ENCODE data around the gene SERGEF.

The SERGEF gene

DNA sequence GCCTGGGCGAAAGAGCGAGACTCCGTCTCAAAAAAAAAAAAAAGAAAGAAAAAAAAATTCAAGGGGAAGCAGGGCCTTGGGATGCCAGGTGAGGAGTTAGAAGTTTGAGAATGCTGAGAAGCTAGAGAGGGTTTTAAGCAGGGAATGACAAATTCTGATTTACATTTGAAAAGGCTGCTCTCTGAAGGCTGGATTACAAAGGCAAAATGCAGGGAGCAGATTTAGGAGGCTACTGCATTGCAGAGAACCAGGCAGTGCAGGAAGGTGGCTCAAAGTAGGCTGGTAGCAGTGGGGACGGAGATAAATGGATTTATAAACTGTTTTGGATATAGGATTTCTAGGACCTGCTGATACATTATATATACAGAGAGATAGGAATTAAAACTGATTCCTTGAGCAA is 211.7 kb downstream of the SERGEF start:
- DNase-seq (ENCODE audit: extremely low spot score, insufficient read length, low read depth) (no peak), FAIRE-seq (no peak)

DNA sequence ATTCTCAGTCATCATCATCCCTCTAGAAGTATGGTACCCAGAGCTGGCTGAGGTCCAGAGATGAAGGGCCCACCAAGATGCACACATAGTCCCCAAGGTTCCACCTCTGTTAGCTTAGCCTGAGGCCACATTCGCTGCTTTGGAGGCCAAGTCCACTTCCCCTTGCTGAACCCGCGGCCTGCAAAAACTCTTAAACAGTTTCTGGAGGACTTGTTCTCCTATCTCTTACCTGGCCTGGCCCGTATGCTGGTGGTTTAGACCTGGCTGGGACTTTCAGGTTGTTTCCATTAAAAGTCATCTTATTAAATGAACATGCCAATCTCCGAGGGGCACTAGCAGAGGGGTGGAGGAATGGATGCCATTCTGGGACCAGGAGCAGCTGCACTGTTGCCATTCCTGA is 213.7 kb downstream of the SERGEF start:
- FAIRE-seq = no peak
- DNase-seq (ENCODE audit: extremely low spot score, insufficient read length, low read depth) = no peak

- no peak for FAIRE-seq
- no peak for DNase-seq (ENCODE audit: extremely low spot score, insufficient read length, low read depth)
Observed at GRCh38 chr11:17798716-17799115, 214.1 kb downstream of the SERGEF start.

GRCh38 chr11:17798253-17798652 is 214.6 kb downstream of the SERGEF start:
- FAIRE-seq = no peak
- DNase-seq (ENCODE audit: extremely low spot score, insufficient read length, low read depth) = no peak

- no peak for DNase-seq (ENCODE audit: extremely low spot score, insufficient read length, low read depth)
- FAIRE-seq = no peak
Observed at GRCh38 chr11:17796154-17796553, 216.7 kb downstream of the SERGEF start.

- no peak for DNase-seq (ENCODE audit: extremely low spot score, insufficient read length, low read depth)
- no peak for FAIRE-seq
Observed at GRCh38 chr11:17794981-17795380, 217.9 kb downstream of the SERGEF start.

GRCh38 chr11:17793642-17794170 is 219.1 kb downstream of the SERGEF start:
- no peak for DNase-seq (ENCODE audit: extremely low spot score, insufficient read length, low read depth)
- no peak for FAIRE-seq

GRCh38 chr11:17792161-17792560 is 220.7 kb downstream of the SERGEF start:
- DNase-seq (ENCODE audit: extremely low spot score, insufficient read length, low read depth) (no peak), FAIRE-seq (no peak)

GRCh38 chr11:17791144-17791543 is 221.7 kb downstream of the SERGEF start:
- DNase-seq (ENCODE audit: extremely low spot score, insufficient read length, low read depth) = no peak
- no peak for FAIRE-seq

DNA sequence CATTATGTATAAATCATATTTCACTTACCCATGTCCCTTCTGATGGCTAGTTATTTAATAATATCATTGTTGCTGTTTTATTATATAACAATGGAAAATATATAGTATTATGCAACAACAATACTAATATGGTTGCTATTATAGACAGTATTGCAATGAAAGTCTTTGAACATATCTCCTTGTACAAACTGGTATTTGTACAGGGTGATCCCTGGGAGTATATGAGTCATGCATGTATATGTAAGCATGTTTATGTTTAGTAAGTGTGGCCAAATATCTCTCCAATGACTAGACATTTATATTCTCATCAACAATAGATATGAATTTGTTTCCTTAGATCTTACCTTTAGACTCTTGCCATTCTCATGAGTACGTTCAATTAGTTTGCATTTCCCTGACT is 222.4 kb downstream of the SERGEF start:
- DNase-seq (ENCODE audit: extremely low spot score, insufficient read length, low read depth) = no peak
- no peak for FAIRE-seq

GRCh38 chr11:17788084-17788483 is 224.8 kb downstream of the SERGEF start:
- no peak for DNase-seq (ENCODE audit: extremely low spot score, insufficient read length, low read depth)
- FAIRE-seq = no peak

DNA sequence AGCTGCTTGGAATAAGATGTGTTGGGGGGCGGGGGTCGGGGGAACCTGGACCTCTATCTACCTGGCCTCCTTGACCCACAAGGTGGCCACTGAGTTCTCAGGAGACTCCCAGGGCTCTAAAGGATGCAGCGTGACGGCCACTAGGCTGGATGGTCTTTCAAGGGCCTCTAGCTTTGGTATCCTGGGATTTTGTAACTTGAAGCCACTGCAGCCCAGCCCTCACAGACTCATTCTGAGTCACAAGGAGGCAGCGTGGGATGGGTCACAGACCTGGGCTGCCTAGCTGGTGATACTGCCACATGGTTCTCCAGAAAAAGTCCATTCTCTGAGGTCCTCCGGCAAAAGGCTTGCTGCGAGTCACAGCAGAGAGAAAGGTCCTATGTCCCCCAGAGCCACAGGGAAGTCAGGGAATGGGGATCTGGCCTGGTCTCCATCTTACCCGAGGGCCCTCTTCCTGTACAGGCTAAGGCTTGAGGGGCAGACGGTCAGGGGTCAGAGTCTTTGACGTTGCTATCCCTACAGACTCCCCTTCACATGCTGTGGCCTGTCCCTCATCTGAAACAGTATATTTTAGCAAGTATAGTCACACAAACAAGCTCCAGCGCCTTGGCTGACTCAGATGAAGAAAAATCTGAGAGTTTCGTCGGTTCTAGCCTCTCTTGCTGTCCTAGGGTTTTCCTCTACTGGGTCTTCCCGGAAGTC is 225.9 kb downstream of the SERGEF start:
- DNase-seq (ENCODE audit: extremely low spot score, insufficient read length, low read depth) (no peak), FAIRE-seq (no peak)

- DNase-seq (ENCODE audit: extremely low spot score, insufficient read length, low read depth) (no peak), FAIRE-seq (no peak)
Observed at GRCh38 chr11:17783878-17784277, 229.0 kb downstream of the SERGEF start.

- FAIRE-seq (no peak), DNase-seq (ENCODE audit: extremely low spot score, insufficient read length, low read depth) (no peak)
Observed at GRCh38 chr11:17782603-17783337, 230.1 kb downstream of the SERGEF start.

DNA sequence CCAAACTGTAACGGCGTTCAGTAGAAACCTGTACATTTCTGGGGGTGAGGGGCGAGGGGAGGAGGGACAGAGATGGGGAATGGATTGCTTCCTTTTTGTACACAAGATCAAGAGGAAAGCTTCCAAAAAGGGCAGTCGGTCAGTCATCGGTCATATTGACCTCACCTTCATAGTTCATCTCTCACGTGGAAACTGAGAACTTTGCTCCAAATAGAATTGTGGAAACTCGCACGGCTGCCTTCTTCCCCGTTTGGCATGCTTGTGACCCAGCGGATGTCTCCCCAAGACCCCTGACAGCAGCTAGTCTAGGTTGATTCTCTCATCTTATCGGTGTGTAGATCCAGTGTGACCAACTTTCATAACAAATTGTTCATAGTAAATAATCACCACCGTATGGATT is 230.7 kb downstream of the SERGEF start:
- DNase-seq (ENCODE audit: extremely low spot score, insufficient read length, low read depth) (no peak), FAIRE-seq (no peak)

GRCh38 chr11:17781626-17782025 is 231.2 kb downstream of the SERGEF start:
- DNase-seq (ENCODE audit: extremely low spot score, insufficient read length, low read depth) (no peak), FAIRE-seq (no peak)

DNA sequence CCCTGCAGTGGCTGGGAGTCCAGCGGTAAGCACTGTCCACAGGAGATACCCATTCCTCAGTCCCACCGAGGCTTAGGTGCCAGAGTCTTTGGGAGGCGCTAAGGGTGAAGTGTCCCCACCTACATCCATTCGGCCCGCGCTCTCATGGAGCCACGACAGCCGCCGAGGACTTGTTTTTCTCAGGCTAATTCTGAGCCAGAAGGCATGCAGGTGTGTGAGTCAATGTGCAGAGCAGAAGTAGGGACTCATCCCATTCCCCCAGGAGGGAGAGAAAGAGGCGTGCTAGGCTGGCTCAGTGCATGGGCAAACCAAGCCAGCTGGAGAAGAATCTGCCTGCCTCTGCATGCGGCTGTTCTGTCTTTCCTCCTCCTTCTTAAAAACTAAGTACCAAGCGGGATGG is 231.6 kb downstream of the SERGEF start:
- no peak for DNase-seq (ENCODE audit: extremely low spot score, insufficient read length, low read depth)
- no peak for FAIRE-seq

DNA sequence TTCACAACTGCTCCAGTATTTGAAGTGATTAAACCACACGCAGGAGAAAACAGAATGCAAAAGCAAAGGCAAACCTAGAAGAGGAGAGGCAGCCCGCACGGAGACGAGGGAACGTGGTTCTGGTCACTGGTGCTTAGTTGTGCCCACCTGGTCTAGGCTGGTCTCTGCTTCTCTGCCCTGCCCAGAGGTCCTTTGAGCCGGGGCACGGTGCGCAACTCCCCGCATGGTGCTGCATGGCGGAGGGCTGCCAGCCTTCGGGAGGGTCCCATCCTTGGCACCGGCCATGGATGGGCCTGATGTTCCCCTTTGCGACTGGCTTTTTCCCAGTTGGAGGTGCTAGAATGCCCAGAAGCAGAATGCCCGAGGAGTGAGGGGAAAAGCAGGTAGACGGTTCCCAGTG is 232.2 kb downstream of the SERGEF start:
- no peak for FAIRE-seq

GRCh38 chr11:17779861-17780594 is 232.8 kb downstream of the SERGEF start:
- FAIRE-seq = no peak
- no peak for DNase-seq (ENCODE audit: extremely low spot score, insufficient read length, low read depth)

More for the DNA sequence above, 232.2 kb downstream of the SERGEF start:
- no peak for DNase-seq (ENCODE audit: extremely low spot score, insufficient read length, low read depth)

- DNase-seq (ENCODE audit: extremely low spot score, insufficient read length, low read depth) (no peak), FAIRE-seq (no peak)
Observed at GRCh38 chr11:17778956-17779860, 233.6 kb downstream of the SERGEF start.
